GM12891 (cell line): ENCODE data around the gene CALN1.

Experiments
- DNase-seq: peaks from one replicate; pipeline ENCODE4 v3.0.0; 2011; ENCODE audit warnings: low spot score; ENCODE audit not compliant: insufficient read length
- FAIRE-seq: peaks from 2 replicates; lab custom pipeline; 2011; peaks lifted over from hg19 to GRCh38; lab: Jason Lieb, UNC
- PAX5 ChIP-seq: IDR thresholded peaks from 2 replicates; pipeline ENCODE4 v1.6.1; 2011; ENCODE audit warnings: low read length, moderate library complexity, mild to moderate bottlenecking; ENCODE audit not compliant: insufficient read depth, severe bottlenecking
- POLR2A ChIP-seq: IDR thresholded peaks from 2 replicates; pipeline ENCODE4 v1.6.1; 2011; ENCODE audit warnings: low read depth, low read length, control low read depth
- POLR2AphosphoS5 ChIP-seq: IDR thresholded peaks from 2 replicates; pipeline ENCODE4 v1.6.1; 2011; ENCODE audit warnings: low read depth, low read length, control low read depth
- POU2F2 ChIP-seq: IDR thresholded peaks from 2 replicates; pipeline ENCODE4 v1.6.1; 2011; ENCODE audit warnings: low read depth, mild to moderate bottlenecking, control low read depth, low read length, moderate library complexity
- SPI1 ChIP-seq: IDR thresholded peaks from 2 replicates; pipeline ENCODE4 v1.6.1; 2011; ENCODE audit warnings: low read depth, low read length, control low read depth
- TAF1 ChIP-seq: IDR thresholded peaks from 2 replicates; pipeline ENCODE4 v1.6.1; 2011; ENCODE audit warnings: low read depth, low read length, control low read depth

Gene CALN1

GRCh38 chr7:72176875-72177274 is 235.3 kb downstream of the CALN1 start:
- TF ChIP-seq POLR2AphosphoS5 (no peak), PAX5 (no peak), TAF1 (no peak), POLR2A (no peak), POU2F2 (no peak), SPI1 (no peak)
- no peak for DNase-seq
- FAIRE-seq: no peak

GRCh38 chr7:72170475-72170874 is 241.7 kb downstream of the CALN1 start:
- DNase-seq: no peak
- no peak for FAIRE-seq
- TF ChIP-seq POU2F2: no peak
- no peak for TF ChIP-seq TAF1
- no peak for TF ChIP-seq PAX5
- no peak for TF ChIP-seq SPI1
- TF ChIP-seq POLR2A: no peak
- TF ChIP-seq POLR2AphosphoS5: no peak

GRCh38 chr7:72163271-72163670 is 248.9 kb downstream of the CALN1 start:
- no peak for FAIRE-seq
- TF ChIP-seq POLR2A (no peak), PAX5 (no peak), POLR2AphosphoS5 (no peak), POU2F2 (no peak)

GRCh38 chr7:72161534-72161933 is 250.6 kb downstream of the CALN1 start:
- DNase-seq (no peak), FAIRE-seq (no peak)
- TF ChIP-seq POLR2AphosphoS5 (no peak), TAF1 (no peak), POU2F2 (no peak)

More at GRCh38 chr7:72163271-72163670, 248.9 kb downstream of the CALN1 start:
- no peak for DNase-seq

GRCh38 chr7:72159911-72160310 is 252.2 kb downstream of the CALN1 start:
- FAIRE-seq: no peak
- no peak for DNase-seq
- no peak for TF ChIP-seq TAF1
- TF ChIP-seq POLR2A: no peak
- TF ChIP-seq SPI1: no peak
- no peak for TF ChIP-seq PAX5
- no peak for TF ChIP-seq POLR2AphosphoS5

GRCh38 chr7:72156671-72157070 is 255.5 kb downstream of the CALN1 start:
- TF ChIP-seq POLR2AphosphoS5 (no peak), TAF1 (no peak), PAX5 (no peak), SPI1 (no peak), POU2F2 (no peak), POLR2A (no peak)
- no peak for FAIRE-seq
- no peak for DNase-seq

- DNase-seq: no peak
- TF ChIP-seq POU2F2: no peak
- no peak for TF ChIP-seq SPI1
- TF ChIP-seq PAX5: no peak
- TF ChIP-seq TAF1: no peak
- no peak for TF ChIP-seq POLR2A
- no peak for TF ChIP-seq POLR2AphosphoS5
- FAIRE-seq: no peak
These were observed 259.0 kb downstream of the CALN1 start for GRCh38 chr7:72153132-72153512.

- FAIRE-seq (no peak), DNase-seq (no peak)
- TF ChIP-seq POU2F2 (no peak), SPI1 (no peak), POLR2AphosphoS5 (no peak), POLR2A (no peak), PAX5 (no peak), TAF1 (no peak)
These were observed 259.7 kb downstream of the CALN1 start for GRCh38 chr7:72152161-72153131.

- DNase-seq (no peak), FAIRE-seq (no peak)
- TF ChIP-seq SPI1 (no peak), POLR2AphosphoS5 (no peak), TAF1 (no peak), POU2F2 (no peak), PAX5 (no peak), POLR2A (no peak)
These were observed 271.6 kb downstream of the CALN1 start for GRCh38 chr7:72140566-72140965.

GRCh38 chr7:72127136-72127535 is 285.0 kb downstream of the CALN1 start:
- FAIRE-seq (no peak), DNase-seq (no peak)
- TF ChIP-seq POU2F2 (no peak), POLR2AphosphoS5 (no peak)
